Rectal smooth muscle tissue (tissue), 1 donor: ENCODE results near the gene CNGA2.

ENCODE experiments used
- H3K27ac ChIP-seq: one replicate; pipeline ENCODE4 v1.7.0; 2013; ENCODE audit warnings: low read depth, low read length, inconsistent platforms
- H3K27me3 ChIP-seq: one replicate; pipeline ENCODE4 v1.7.0; 2013; ENCODE audit warnings: low read length; ENCODE audit not compliant: control insufficient read depth, insufficient read depth
- H3K36me3 ChIP-seq: one replicate; pipeline ENCODE4 v1.7.0; 2013; ENCODE audit warnings: low read length; ENCODE audit not compliant: control insufficient read depth, insufficient read depth
- H3K4me1 ChIP-seq: one replicate; pipeline ENCODE4 v1.7.0; 2013; ENCODE audit warnings: low read length; ENCODE audit not compliant: control insufficient read depth, insufficient read depth
- H3K4me3 ChIP-seq: one replicate; pipeline ENCODE4 v1.7.0; 2013; ENCODE audit warnings: low read length
- H3K9ac ChIP-seq: one replicate; pipeline ENCODE4 v1.7.0; 2013; ENCODE audit warnings: low read length

CNGA2 gene

DNA sequence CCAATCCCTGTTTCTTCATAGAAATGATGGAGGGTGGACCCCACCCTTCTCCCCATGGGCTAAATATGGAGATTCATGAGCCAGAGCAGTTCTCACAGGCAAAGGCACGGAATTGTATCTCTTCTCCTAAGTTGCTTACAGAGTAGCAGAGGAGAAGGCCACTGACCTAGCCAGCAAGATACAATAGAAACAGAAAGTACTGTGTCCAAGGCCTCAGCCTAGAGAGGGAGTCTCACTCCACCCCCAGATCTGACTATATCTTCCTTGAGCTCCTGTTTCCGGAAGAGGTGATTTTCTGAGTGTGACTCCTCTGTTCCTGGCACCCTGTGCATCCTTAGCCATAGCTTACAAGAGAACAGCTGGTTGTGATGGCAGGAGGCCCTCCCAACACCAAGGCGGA lies 18.8 kb upstream of the CNGA2 start, which contains the start of gene FATE1:
Gene FATE1 (plus strand): TSS at position 284 of the 400 bp plus-strand sequence. CDS start 85 bp downstream, at position 369.
- peaks cover 2% of the 10 kb centered on the region for H3K27me3 ChIP-seq
- no peaks in the 10 kb centered on the region for H3K4me1 ChIP-seq
- no peak within 1 kb of the TSS for H3K9ac ChIP-seq
- H3K36me3 ChIP-seq = no peaks in the 10 kb centered on the region
- H3K27ac ChIP-seq = no peak within 1 kb of the TSS
- H3K4me3 ChIP-seq = no peak within 1 kb of the TSS

DNA sequence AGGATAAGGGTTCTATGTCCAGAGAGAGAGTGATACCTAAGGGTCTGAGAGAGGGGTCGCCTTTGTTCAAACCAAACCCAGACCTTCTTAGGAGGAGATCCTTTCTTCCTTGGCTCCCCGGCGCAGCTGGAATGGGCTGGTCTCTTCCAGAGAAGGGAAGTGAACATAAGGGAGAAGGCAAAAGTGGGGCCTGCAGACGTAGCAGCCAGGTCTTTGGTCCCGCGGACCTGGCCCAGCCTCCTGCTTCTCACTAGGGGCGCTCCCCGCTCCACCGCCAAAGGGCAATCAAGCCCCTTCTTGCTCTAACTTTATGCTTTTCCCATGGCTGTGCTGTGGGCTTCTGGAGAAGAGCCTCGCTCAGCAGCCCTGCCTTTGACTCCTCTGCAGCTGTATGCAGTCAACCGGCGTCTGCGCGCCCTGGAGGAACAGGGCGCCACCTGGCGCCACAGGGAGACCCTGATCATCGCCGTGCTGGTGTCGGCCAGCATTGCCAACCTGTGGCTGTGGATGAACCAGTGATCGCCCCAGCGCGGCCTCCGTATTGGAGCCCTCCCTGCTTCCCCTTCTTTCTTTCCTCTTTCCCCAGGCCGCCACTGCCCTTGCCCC lies 12.2 kb upstream of the CNGA2 start:
- Histone ChIP-seq H3K27me3 (peaks cover 3% of the 10 kb centered on the region), H3K4me3 (no peak overlapping the region), H3K9ac (no peak overlapping the region), H3K36me3 (no peaks in the 10 kb centered on the region), H3K27ac (no peak overlapping the region), H3K4me1 (no peaks in the 10 kb centered on the region)

DNA sequence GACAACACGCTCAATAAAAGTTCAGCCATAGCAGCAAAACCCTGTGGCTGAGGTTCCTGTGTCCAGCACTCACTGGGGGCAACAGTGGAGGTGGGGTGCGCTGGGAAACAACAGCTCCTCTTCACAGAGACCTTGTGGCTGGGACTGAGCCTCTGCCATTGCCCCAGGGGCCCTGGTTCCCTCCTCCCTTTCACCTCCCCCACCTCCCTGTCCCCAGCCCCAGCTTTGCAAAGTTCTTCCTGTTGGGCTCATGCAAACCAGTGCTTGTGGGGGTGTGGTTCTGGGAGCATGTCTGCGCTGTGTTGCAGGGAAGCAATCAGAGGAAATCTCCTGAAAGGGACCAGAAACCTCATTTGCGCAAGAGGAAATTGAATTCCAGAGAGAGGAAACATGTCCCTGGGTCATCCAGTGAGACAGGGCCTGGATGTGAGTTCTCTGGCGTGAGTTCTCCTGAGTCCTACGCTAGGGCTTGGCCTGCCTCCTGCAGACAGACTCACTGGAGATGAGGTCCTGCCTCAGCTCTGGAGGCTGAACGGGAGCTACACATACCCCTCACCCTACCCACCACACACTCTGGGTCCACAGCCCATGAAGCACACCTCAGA lies 11.3 kb upstream of the CNGA2 start:
- Histone ChIP-seq H3K27ac (no peak overlapping the region), H3K27me3 (peaks cover 3% of the 10 kb centered on the region), H3K4me1 (no peaks in the 10 kb centered on the region), H3K36me3 (no peaks in the 10 kb centered on the region), H3K4me3 (no peak overlapping the region), H3K9ac (no peak overlapping the region)

DNA sequence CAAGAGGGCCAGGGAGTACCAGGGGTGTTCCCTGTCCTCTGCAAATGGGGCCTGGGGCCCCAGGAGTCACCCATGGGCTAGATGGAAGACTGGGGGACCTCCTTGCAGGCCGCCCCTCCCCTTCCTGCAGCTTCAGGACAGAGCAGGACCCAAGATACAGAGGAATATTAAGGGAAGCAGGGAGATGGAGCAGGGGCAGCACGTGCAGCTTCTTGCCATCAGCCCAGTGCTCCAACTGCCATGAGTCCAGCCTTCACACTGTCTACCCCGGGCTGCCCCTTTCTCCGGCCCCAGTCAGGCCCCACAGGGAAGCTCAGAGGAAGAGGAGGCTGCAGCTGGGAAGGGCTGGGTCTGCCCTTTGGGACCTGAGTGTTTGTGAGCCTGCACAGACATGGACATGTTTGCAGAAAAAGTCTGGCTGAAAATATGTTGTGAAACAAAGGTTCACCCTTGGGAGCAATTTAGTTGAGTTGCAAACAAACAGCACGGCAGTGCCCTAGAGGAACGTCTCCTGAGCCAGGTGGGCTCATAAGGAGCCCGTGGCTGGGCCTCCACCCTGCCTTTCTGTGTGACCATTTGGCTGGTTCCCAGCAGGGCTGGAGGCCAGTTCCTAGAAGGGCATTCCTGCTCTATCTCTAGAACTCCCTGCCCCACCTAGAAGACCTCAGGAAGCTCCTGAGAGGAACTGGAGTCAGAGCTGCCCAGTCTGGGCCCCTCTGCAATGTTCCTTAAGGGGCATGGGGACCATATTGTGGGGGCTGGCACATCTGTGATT lies 9.8 kb upstream of the CNGA2 start:
- H3K4me1 ChIP-seq = no peaks in the 10 kb centered on the region
- no peak overlapping the region for H3K4me3 ChIP-seq
- peaks cover 3% of the 10 kb centered on the region for H3K27me3 ChIP-seq
- no peak overlapping the region for H3K9ac ChIP-seq
- H3K27ac ChIP-seq = no peak overlapping the region
- no peaks in the 10 kb centered on the region for H3K36me3 ChIP-seq

GRCh38 chrX:151725338-151725614 lies 9.3 kb upstream of the CNGA2 start:
- Histone ChIP-seq H3K4me3 (no peak overlapping the region), H3K9ac (no peak overlapping the region), H3K36me3 (no peaks in the 10 kb centered on the region), H3K4me1 (no peaks in the 10 kb centered on the region), H3K27ac (no peak overlapping the region), H3K27me3 (peaks cover 3% of the 10 kb centered on the region)

DNA sequence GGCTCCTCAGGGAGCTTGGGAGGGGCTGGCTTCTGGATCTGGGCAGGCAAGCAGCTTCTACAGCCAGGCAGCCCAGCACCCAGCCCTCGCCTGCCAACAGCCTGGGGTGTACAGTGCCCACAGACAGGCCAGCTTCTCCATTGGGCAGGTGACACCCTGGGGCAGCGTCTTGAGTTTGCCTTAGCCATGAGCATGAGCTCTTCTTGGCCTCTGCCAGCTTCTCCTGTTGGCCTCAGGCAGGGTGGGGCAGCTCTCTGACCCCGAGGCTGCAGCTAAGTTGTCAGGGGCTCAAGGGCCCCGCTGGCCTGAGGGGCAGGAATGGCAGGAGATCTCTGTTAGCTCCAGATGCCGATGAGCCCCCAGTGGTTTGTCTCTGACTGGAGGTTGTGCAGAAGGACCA lies 7.8 kb upstream of the CNGA2 start:
- no peaks in the 10 kb centered on the region for H3K4me1 ChIP-seq
- H3K9ac ChIP-seq = no peak overlapping the region
- H3K27ac ChIP-seq = no peak overlapping the region
- no peaks in the 10 kb centered on the region for H3K27me3 ChIP-seq
- no peak overlapping the region for H3K4me3 ChIP-seq
- no peaks in the 10 kb centered on the region for H3K36me3 ChIP-seq

DNA sequence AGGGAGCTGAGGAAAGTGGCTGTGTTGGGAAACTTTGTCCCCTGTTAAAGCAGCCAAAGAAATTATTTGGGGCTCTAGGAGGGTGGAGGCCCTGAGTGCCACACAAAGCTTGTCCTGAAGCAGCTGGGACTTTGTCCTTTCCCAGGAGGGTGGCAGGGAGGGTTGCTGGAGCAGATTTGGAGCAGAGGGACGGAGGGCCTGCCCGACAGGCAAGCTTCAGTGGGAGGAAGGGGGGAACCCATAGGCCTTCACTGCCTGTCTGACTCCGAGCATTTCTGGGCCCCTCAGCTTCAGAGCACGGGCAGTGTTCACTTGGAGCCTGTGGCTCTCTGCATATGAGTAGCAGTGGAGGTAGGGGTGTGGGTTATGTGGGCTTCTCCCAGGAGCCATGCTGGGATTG lies 7.2 kb upstream of the CNGA2 start:
- Histone ChIP-seq H3K27me3 (no peaks in the 10 kb centered on the region), H3K9ac (no peak overlapping the region), H3K36me3 (no peaks in the 10 kb centered on the region), H3K4me3 (no peak overlapping the region), H3K4me1 (no peaks in the 10 kb centered on the region), H3K27ac (no peak overlapping the region)

GRCh38 chrX:151729056-151729725 lies 5.4 kb upstream of the CNGA2 start:
- Histone ChIP-seq H3K9ac (no peak overlapping the region), H3K4me1 (no peaks in the 10 kb centered on the region), H3K27me3 (no peaks in the 10 kb centered on the region), H3K27ac (no peak overlapping the region), H3K4me3 (no peak overlapping the region), H3K36me3 (no peaks in the 10 kb centered on the region)

DNA sequence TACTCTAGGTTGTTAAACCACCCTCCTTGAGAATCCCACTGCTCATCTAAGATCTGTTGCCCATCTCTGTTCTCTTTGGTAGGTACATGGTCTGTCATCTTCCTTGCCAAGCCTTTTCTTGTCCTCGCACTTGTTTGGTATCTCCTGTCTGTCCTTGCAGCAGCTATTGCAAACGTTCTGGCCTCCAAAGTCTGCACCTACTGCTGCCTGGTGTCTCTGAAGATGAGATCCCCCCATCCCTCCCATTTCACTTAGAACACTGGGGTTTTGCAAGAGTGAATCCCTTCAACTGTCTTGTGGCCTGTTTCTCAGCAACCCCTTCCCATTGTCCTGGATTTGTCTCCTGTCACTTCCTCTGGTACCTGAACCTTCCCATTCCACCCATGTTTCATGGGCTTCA lies 673 bp downstream of the CNGA2 start:
- Histone ChIP-seq H3K27me3 (no peaks in the 10 kb centered on the region), H3K36me3 (no peaks in the 10 kb centered on the region), H3K4me3 (no peak overlapping the region), H3K27ac (no peak overlapping the region), H3K4me1 (no peaks in the 10 kb centered on the region), H3K9ac (no peak overlapping the region)

- no peaks in the 10 kb centered on the region for H3K36me3 ChIP-seq
- H3K9ac ChIP-seq = no peak overlapping the region
- H3K27ac ChIP-seq = no peak overlapping the region
- no peaks in the 10 kb centered on the region for H3K27me3 ChIP-seq
- no peaks in the 10 kb centered on the region for H3K4me1 ChIP-seq
- no peak overlapping the region for H3K4me3 ChIP-seq
Observed at GRCh38 chrX:151736685-151737084, 2.1 kb downstream of the CNGA2 start.

GRCh38 chrX:151737494-151737893 lies 2.9 kb downstream of the CNGA2 start:
- H3K36me3 ChIP-seq = no peaks in the 10 kb centered on the region

DNA sequence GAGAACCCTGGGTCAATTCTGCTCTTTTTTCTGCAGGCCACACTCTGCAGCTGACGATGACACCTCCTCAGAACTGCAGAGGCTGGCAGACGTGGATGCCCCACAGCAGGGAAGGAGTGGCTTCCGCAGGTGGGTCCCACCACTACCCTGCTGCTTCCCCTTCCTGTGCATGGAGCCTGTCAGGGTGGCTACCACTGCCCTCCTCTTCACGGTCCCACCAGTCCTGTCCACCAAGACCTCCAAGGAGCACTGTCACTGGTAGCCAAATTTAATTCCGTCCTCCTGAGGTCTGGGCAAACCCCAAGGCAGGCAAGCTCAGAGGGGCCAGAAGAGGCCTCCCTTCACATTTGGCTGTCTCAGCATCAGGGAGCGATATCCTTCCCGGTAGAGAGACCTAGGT lies 4.2 kb downstream of the CNGA2 start:
- Histone ChIP-seq H3K4me3 (no peak overlapping the region), H3K9ac (no peak overlapping the region), H3K27me3 (no peaks in the 10 kb centered on the region), H3K4me1 (no peaks in the 10 kb centered on the region), H3K36me3 (no peaks in the 10 kb centered on the region), H3K27ac (no peak overlapping the region)

More at GRCh38 chrX:151737494-151737893, 2.9 kb downstream of the CNGA2 start:
- Histone ChIP-seq H3K27me3 (no peaks in the 10 kb centered on the region), H3K4me3 (no peak overlapping the region), H3K9ac (no peak overlapping the region), H3K27ac (no peak overlapping the region), H3K4me1 (no peaks in the 10 kb centered on the region)
